Gastroesophageal sphincter (tissue), 4 donors: ENCODE results near the gene ATG2B. TPM values are rescaled to one million over a fixed set of nuclear protein-coding genes. Genes with fewer than 3 reads are reported as not detected.

Experiments used
- ATAC-seq: fragments of 150-250 bp; one replicate; pipeline ENCODE4 v1.9.1; 2016; ENCODE audit warnings: mild to moderate bottlenecking, moderate library complexity
- H3K27ac ChIP-seq, 4 donors: fragments of 200-600 bp; sonication (generic) in 3 of 4; 1 replicate in 3 of 4; 2 replicates in 1 of 4; pipeline ENCODE4 v1.5.1; 2016 to 2019
- H3K27me3 ChIP-seq: fragments of 200-600 bp; sonication (generic); one replicate; pipeline ENCODE4 v1.5.1; 2019
- H3K36me3 ChIP-seq, 2 donors: fragments of 200-600 bp; sonication (generic); one replicate each; pipeline ENCODE4 v1.5.1; 2019; ENCODE audit warnings: control low read depth in 1 of 2
- H3K4me1 ChIP-seq, 3 donors: fragments of 200-600 bp; sonication (generic); 1 replicate in 2 of 3; 2 replicates in 1 of 3; pipeline ENCODE4 v1.5.1; 2016 to 2019; ENCODE audit warnings: control low read depth in 2 of 3
- H3K4me3 ChIP-seq, 2 donors: fragments of 200-600 bp; sonication (generic); one replicate each; pipeline ENCODE4 v1.5.1; 2019; ENCODE audit warnings: mild to moderate bottlenecking in 1 of 2, moderate library complexity in 1 of 2
- H3K9me3 ChIP-seq, 3 donors: fragments of 200-600 bp; sonication (generic); one replicate each; pipeline ENCODE4 v1.5.1; 2017 to 2019; ENCODE audit warnings: control low read depth in 2 of 3
- CTCF ChIP-seq, 4 experiments: fragments of 200-600 bp in 2 of 4; fragments of 450-650 bp in 2 of 4; sonication (generic) in 1 of 4; IDR thresholded peaks; one replicate each; pipeline ENCODE4 v1.5.1; 2017 to 2019; ENCODE audit warnings: antibody characterized with exemption in 4 of 4, mild to moderate bottlenecking in 2 of 4, moderate library complexity in 2 of 4
- EP300 ChIP-seq: sonication (generic); formaldehyde crosslinking; IDR thresholded peaks from one replicate; pipeline ENCODE4 v1.6.1; 2017; ENCODE audit warnings: antibody characterized with exemption, mild to moderate bottlenecking
- POLR2A ChIP-seq, 2 donors: fragments of 450-650 bp; IDR thresholded peaks; one replicate each; pipeline ENCODE4 v1.6.1; 2017; ENCODE audit warnings: antibody characterized with exemption in 2 of 2, mild to moderate bottlenecking in 2 of 2, moderate library complexity in 1 of 2
- POLR2AphosphoS5 ChIP-seq: sonication (generic); formaldehyde crosslinking; IDR thresholded peaks from one replicate; pipeline ENCODE4 v1.6.1; 2017; ENCODE audit warnings: antibody characterized with exemption
- WGBS, 2 donors: methylation state at CpG; one replicate each; pipeline ENCODE4 v1.1.5; 2018; ENCODE audit warnings: low coverage in 1 of 2; 5-methylcytosine and 5-hydroxymethylcytosine counted together
- total RNA-seq, 4 donors: library from RNA; depleted of rRNA; stranded (reverse); fragments of >200 nt; gene quantifications; one replicate each; pipeline ENCODE4 v1.1.0, GENCODE V29; 2016

ATG2B gene
- total RNA-seq, 4 donors from 2014 or later = 18.9 to 40.5 (median 25.8) TPM

- no peaks in the 10 kb centered on the region for H3K4me1 ChIP-seq
- no peaks in the 10 kb centered on the region for H3K9me3 ChIP-seq
- TF ChIP-seq POLR2AphosphoS5 (no peak), CTCF (IDR thresholded peaks at IDR 0.05) (no peak), EP300 (no peak), POLR2A (IDR thresholded peaks at IDR 0.05) (no peak)
- no peak for ATAC-seq
- H3K27me3 ChIP-seq = no peaks in the 10 kb centered on the region
- 80 to 91% methylated on average over 3 of the region's 3 CpGs for WGBS, 2 donors
- no peak overlapping the region for H3K27ac ChIP-seq
- no peak overlapping the region for H3K4me3 ChIP-seq
- H3K36me3 ChIP-seq = no peaks in the 10 kb centered on the region
Measured at GRCh38 chr14:96376093-96376492, 13.0 kb upstream of the ATG2B start.

GRCh38 chr14:96373538-96373937, 10.4 kb upstream of the ATG2B start:
- no peak for TF ChIP-seq EP300
- no peak for TF ChIP-seq POLR2AphosphoS5
- TF ChIP-seq CTCF (IDR thresholded peaks at IDR 0.05) = no peak
- TF ChIP-seq POLR2A (IDR thresholded peaks at IDR 0.05) = no peak
- Histone ChIP-seq H3K27ac (no peak overlapping the region), H3K27me3 (no peaks in the 10 kb centered on the region), H3K36me3 (no peaks in the 10 kb centered on the region), H3K4me3 (no peak overlapping the region), H3K4me1 (no peaks in the 10 kb centered on the region), H3K9me3 (no peaks in the 10 kb centered on the region)
- 74% methylated on average over 3 of the region's 3 CpGs for WGBS, 2 donors
- no peak for ATAC-seq

GRCh38 chr14:96370528-96370927, 7.4 kb upstream of the ATG2B start:
- TF ChIP-seq POLR2A (IDR thresholded peaks at IDR 0.05) (no peak), EP300 (no peak), CTCF (IDR thresholded peaks at IDR 0.05) (no peak), POLR2AphosphoS5 (no peak)
- no peaks in the 10 kb centered on the region for H3K4me1 ChIP-seq
- H3K36me3 ChIP-seq = no peaks in the 10 kb centered on the region
- 56 to 73% methylated on average over 3 to 5 of the region's 5 CpGs for WGBS, 2 donors
- no peaks in the 10 kb centered on the region for H3K27me3 ChIP-seq
- H3K9me3 ChIP-seq = no peaks in the 10 kb centered on the region
- no peak overlapping the region for H3K4me3 ChIP-seq
- ATAC-seq = no peak
- no peak overlapping the region for H3K27ac ChIP-seq

- no peak for ATAC-seq
- H3K27me3 ChIP-seq = no peaks in the 10 kb centered on the region
- H3K4me3 ChIP-seq = no peak overlapping the region
- no peaks in the 10 kb centered on the region for H3K9me3 ChIP-seq
- H3K4me1 ChIP-seq = peaks cover 0 to 14% (median 3%) of the 10 kb centered on the region in 3 donors
- WGBS, 2 donors = 100% methylated on average over 1 of the region's 1 CpG
- H3K27ac ChIP-seq = no peak overlapping the region
- TF ChIP-seq POLR2AphosphoS5 = no peak
- no peak for TF ChIP-seq CTCF (IDR thresholded peaks at IDR 0.05)
- TF ChIP-seq EP300 = no peak
- no peak for TF ChIP-seq POLR2A (IDR thresholded peaks at IDR 0.05)
- no peaks in the 10 kb centered on the region for H3K36me3 ChIP-seq
Measured at GRCh38 chr14:96368534-96368933, 5.4 kb upstream of the ATG2B start.

GRCh38 chr14:96364962-96365361, 1.8 kb upstream of the ATG2B start:
- H3K36me3 ChIP-seq = no peaks in the 10 kb centered on the region
- no peak for ATAC-seq
- H3K27ac ChIP-seq = no peak overlapping the region
- TF ChIP-seq EP300 (no peak), POLR2A (IDR thresholded peaks at IDR 0.05) (no peak), CTCF (IDR thresholded peaks at IDR 0.05) (no peak), POLR2AphosphoS5 (no peak)
- H3K9me3 ChIP-seq = no peaks in the 10 kb centered on the region
- peaks cover 7 to 37% (median 11%) of the 10 kb centered on the region in 3 donors for H3K4me1 ChIP-seq
- no peaks in the 10 kb centered on the region for H3K27me3 ChIP-seq
- WGBS, 2 donors = 78% methylated on average over 1 of the region's 1 CpG; no CpG with 5 or more reads in 1 of the 2 donors
- H3K4me3 ChIP-seq = no peak overlapping the region
